OCI-LY7 (cell line): ENCODE data around the gene BRSK2.

Source experiments
- EZH2phosphoT487 ChIP-seq: fragments of 200-600 bp; sonication (generic); IDR thresholded peaks from 2 replicates; pipeline ENCODE4 v1.6.1; 2018; ENCODE audit warnings: low read depth, borderline replicate concordance, mild to moderate bottlenecking, mixed run types, antibody characterized with exemption, low read length, moderate library complexity, mixed read lengths
- TF ChIP-seq, protein P1 (sequence below): fragments of 200-600 bp; sonication (generic); conservative IDR thresholded peaks from 2 replicates; pipeline ENCODE4 v1.5.1; 2014; ENCODE audit warnings: mild to moderate bottlenecking, antibody characterized with exemption, low read length, moderate library complexity, mixed read lengths

GRCh38 chr11:1382831-1383607 is 6.7 kb upstream of the BRSK2 start:
- TF ChIP-seq, protein P1, sequence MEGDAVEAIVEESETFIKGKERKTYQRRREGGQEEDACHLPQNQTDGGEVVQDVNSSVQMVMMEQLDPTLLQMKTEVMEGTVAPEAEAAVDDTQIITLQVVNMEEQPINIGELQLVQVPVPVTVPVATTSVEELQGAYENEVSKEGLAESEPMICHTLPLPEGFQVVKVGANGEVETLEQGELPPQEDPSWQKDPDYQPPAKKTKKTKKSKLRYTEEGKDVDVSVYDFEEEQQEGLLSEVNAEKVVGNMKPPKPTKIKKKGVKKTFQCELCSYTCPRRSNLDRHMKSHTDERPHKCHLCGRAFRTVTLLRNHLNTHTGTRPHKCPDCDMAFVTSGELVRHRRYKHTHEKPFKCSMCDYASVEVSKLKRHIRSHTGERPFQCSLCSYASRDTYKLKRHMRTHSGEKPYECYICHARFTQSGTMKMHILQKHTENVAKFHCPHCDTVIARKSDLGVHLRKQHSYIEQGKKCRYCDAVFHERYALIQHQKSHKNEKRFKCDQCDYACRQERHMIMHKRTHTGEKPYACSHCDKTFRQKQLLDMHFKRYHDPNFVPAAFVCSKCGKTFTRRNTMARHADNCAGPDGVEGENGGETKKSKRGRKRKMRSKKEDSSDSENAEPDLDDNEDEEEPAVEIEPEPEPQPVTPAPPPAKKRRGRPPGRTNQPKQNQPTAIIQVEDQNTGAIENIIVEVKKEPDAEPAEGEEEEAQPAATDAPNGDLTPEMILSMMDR, result no peak
- TF ChIP-seq EZH2phosphoT487, result no peak
